T47D (cell line): Measurements from ENCODE around the gene ASIC1.
"Not testable (repeated sequence)": the region's sequence is repeated elsewhere in the genome, so short reads cannot be mapped to it uniquely, and the experiment has no call there.

Experiments used
- DNase-seq, 2 experiments: peaks; one replicate each; pipeline versions ENCODE4 v3.0.0 to v3.0.0-alpha.2; 2011 to 2012; ENCODE audit warnings: low read depth in 1 of 2, low spot score in 1 of 2
- JUND ChIP-seq: IDR thresholded peaks from 2 replicates; pipeline ENCODE4 v1.6.1; 2012; ENCODE audit warnings: low read depth
- in situ Hi-C: cut with HindIII; loops from 2 replicates; pipeline ENCODE4 v1.10.0; 2016; ENCODE audit warnings: low sequenced_read_pairs, low pct_unique_long_range_greater_than_20kb

ASIC1 gene

DNA sequence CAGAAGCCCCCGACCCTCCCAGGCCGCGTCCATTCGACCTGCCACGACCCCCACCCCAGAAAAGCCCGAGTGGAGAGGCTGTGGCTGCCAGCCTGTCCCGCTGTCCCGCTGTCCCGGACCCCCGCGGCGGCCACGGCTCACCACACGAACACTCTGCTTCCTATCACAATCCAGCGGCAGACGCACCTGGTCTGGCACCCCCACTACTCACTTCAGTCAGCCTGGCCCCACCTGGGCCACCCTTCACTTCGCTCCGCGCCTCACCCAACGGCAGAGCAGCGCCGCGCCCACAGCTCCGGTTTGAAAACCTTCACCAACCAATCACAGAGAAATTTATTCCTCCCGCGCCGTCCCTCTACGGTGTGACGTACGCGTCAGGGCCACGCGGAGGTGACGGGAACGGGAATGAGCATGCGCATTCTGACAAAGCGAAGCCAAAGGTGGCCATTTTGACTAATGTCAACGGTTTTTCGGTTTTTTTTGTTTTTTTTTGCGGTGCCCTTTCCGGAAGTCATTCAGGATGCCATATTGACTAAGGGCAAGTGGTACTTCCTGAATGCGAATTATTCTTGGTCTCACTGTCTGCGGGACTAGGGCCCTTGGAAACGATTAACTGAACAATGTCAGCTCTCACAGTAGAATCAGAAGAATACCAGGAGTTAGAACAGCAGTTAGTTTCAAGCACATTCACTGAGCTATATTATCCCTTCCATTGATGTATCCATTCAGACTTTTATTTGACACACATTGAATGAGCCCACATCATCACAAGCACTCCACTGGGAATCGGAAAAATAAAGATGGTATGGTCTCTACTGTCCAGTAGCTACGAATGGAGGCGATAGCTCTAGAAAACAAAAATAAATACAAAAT, 32.0 kb upstream of the ASIC1 start, which contains the start of gene RACGAP1:
RACGAP1 (minus strand) TSS at position 308 of the 873 bp plus-strand sequence. CDS start 8,779 bp downstream, outside the sequence.
- in situ Hi-C loops = no loop called here
- TF ChIP-seq JUND = no peak
- peak; percentile 99 to 100 for DNase-seq

- no peak for DNase-seq
- no peak for TF ChIP-seq JUND
- in situ Hi-C loops = no loop called here
These were observed 30.7 kb upstream of the ASIC1 start for GRCh38 chr12:50026691-50027090.

GRCh38 chr12:50030449-50030848, 26.9 kb upstream of the ASIC1 start:
- in situ Hi-C loops, DNase-seq: not testable (repeated sequence)

DNA sequence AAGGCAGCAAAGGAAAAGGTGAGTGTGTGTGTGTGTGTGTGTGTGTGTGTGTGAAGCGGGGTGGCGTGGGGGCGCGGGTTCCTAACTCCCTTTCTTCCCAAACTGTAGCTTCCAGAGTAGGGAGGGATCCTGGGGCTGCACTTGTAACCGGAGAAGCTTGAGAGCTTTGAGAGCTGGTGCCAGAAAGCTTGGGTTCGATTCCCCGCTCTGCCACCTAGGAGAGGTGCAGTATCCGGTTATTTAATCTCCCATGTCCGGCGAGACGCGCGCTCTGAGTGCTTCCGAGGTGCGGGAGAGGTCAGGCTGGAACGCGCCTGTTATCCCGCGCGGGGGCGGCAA, 24.9 kb upstream of the ASIC1 start:
- no peak for TF ChIP-seq JUND
- no peak for DNase-seq
- in situ Hi-C loops = no loop called here

- no peak for DNase-seq
- no peak for TF ChIP-seq JUND
- in situ Hi-C loops = no loop called here
These were observed 24.4 kb upstream of the ASIC1 start for GRCh38 chr12:50032854-50033581.

DNA sequence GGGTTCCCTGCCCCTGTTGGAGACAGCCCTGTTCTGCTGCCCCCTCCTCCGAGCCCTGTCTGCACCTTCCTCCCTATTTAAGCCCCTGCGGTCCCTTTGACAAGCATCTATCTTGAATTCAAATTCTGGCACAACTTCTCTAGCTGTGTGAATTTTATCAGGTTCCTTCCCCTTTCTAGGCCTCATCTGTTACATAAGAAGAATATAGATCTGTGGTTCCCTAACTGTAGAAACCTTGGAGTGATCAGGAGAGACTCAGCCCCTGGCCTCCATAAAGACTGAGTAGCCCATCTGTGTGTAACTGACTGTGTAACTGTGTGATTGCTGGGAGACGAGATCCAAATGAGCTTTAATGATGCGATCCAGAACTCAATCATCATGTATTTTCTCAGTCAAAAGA, 19.1 kb upstream of the ASIC1 start:
- no peak for TF ChIP-seq JUND
- in situ Hi-C loops = no loop called here
- DNase-seq = no peak

- in situ Hi-C loops = no loop called here
- peak; percentile 77 to 80 for DNase-seq
- TF ChIP-seq JUND = no peak
These were observed 18.1 kb upstream of the ASIC1 start for GRCh38 chr12:50039151-50039835.

GRCh38 chr12:50040657-50041056, 16.7 kb upstream of the ASIC1 start:
- TF ChIP-seq JUND = no peak
- DNase-seq = no peak
- in situ Hi-C loops = no loop called here

GRCh38 chr12:50041062-50041860, 16.1 kb upstream of the ASIC1 start:
- TF ChIP-seq JUND = no peak
- in situ Hi-C loops = no loop called here
- DNase-seq = no peak

DNA sequence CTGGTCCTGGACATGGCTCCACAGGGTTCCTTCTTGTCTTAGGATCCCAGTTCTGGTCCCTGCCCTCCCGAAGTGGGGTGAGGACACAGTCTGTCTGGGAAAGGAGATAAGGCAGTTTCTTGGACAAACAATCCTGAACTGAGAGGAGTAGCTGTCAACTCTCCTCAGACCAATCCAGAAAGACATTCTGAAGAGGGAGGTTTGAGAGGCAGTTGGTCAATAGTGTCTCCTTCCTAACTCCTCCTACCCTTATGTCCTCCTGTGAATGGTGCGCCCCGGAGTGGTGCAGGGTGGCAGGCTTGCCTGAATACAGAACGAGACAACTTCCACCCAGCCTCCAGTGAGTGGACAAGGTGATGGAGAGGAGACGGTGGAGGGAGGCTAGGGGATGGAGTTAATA, 15.4 kb upstream of the ASIC1 start:
- DNase-seq = no peak
- TF ChIP-seq JUND = no peak
- in situ Hi-C loops = no loop called here

- in situ Hi-C loops = no loop called here
- DNase-seq = no peak
- TF ChIP-seq JUND = no peak
These were observed 14.7 kb upstream of the ASIC1 start for GRCh38 chr12:50042693-50043092.

DNA sequence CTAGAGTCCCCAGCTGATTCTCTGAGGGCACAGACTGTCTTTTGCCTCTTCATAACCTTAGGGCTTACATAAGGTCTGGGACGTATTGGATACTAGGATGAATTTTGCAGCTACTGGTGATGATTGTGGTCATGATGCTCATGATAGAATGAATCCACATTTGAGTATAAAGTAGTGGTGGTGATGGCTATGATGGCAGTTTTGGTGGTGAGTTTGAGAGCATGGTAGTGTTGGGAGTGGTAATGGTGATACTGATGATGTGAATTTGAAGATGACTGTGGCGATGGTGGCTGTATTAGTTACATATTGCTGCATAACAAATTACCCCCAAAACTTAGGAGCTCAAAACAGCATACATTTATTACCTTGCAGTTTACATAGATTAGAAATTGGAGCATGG, 14.1 kb upstream of the ASIC1 start:
- in situ Hi-C loops = no loop called here
- DNase-seq = no peak
- TF ChIP-seq JUND = no peak
